ENCODE measurements around the gene TAS1R3. TPM values are rescaled to one million over a fixed set of nuclear protein-coding genes. Genes with fewer than 3 reads are reported as not detected.

Gene TAS1R3
- total RNA-seq, result 1 to 10 TPM in 1 of 3 donors, under 1 TPM in 2; 0.57 to 1.1 (median 0.96) TPM
- long read RNA-seq, donor 1, partial matches to known transcripts, result 0 of 1 reads
- long read RNA-seq, donor 1, other reads (novel, unspliced or antisense), result 0 of 1 reads
- long read RNA-seq, donor 2, partial matches to known transcripts, result 0 of 2 reads
- long read RNA-seq, donor 2, other reads (novel, unspliced or antisense), result 2 of 2 reads

GRCh38 chr1:1331068-1331965 is at the start of gene TAS1R3:
Gene TAS1R3 (plus strand): TSS chr1:1331280. CDS start chr1:1331346, 66 bp downstream.
- no peaks in the 10 kb centered on the region for H3K36me3 ChIP-seq (ENCODE audit: low read depth)
- H3K4me1 ChIP-seq (ENCODE audit: low read depth), result peaks cover 26% of the 10 kb centered on the region
- no peaks in the 10 kb centered on the region for H3K9me3 ChIP-seq
- peak; percentile 27 for ATAC-seq
- intact Hi-C loops (cut with DNase I, micrococcal nuclease), result no loop called here
- H3K4me3 ChIP-seq, result no peak within 1 kb of the TSS
- DNase-seq, result peak in 1 of 3 donors; percentile 36
- no peak for TF ChIP-seq CTCF (IDR thresholded peaks at IDR 0.05)

- no peaks in the 10 kb centered on the region for H3K9me3 ChIP-seq
Measured at GRCh38 chr1:1281533-1282321, 49.4 kb upstream of the TAS1R3 start.

GRCh38 chr1:1282998-1283397 is 48.1 kb upstream of the TAS1R3 start:
- peaks cover 18% of the 10 kb centered on the region for H3K4me1 ChIP-seq (ENCODE audit: low read depth)
- DNase-seq (no peak), ATAC-seq (no peak)
- no peak for TF ChIP-seq CTCF (IDR thresholded peaks at IDR 0.05)
- intact Hi-C loops (cut with DNase I, micrococcal nuclease), result no loop called here
- H3K9me3 ChIP-seq, result no peaks in the 10 kb centered on the region
- H3K4me3 ChIP-seq, result no peak overlapping the region
- H3K36me3 ChIP-seq (ENCODE audit: low read depth), result no peaks in the 10 kb centered on the region

More at GRCh38 chr1:1281533-1282321, 49.4 kb upstream of the TAS1R3 start:
- DNase-seq (peak; percentile 93), ATAC-seq (peak; percentile 93)
- Histone ChIP-seq H3K36me3 (ENCODE audit: low read depth) (no peaks in the 10 kb centered on the region), H3K4me3 (no peak overlapping the region), H3K4me1 (ENCODE audit: low read depth) (peaks cover 18% of the 10 kb centered on the region)
- TF ChIP-seq CTCF (IDR thresholded peaks at IDR 0.05), result no peak
- intact Hi-C loops (cut with DNase I, micrococcal nuclease), result no loop called here

GRCh38 chr1:1283821-1284220 is 47.3 kb upstream of the TAS1R3 start:
- no peak overlapping the region for H3K4me3 ChIP-seq
- H3K4me1 ChIP-seq (ENCODE audit: low read depth), result peaks cover 18% of the 10 kb centered on the region
- DNase-seq (peak in 1 of 3 donors; percentile 50), ATAC-seq (no peak)
- intact Hi-C loops (cut with DNase I, micrococcal nuclease), result no loop called here
- H3K36me3 ChIP-seq (ENCODE audit: low read depth), result no peaks in the 10 kb centered on the region
- no peaks in the 10 kb centered on the region for H3K9me3 ChIP-seq
- no peak for TF ChIP-seq CTCF (IDR thresholded peaks at IDR 0.05)

GRCh38 chr1:1284221-1285101 is 46.6 kb upstream of the TAS1R3 start:
- no peak for TF ChIP-seq CTCF (IDR thresholded peaks at IDR 0.05)
- H3K4me3 ChIP-seq, result no peak overlapping the region
- H3K4me1 ChIP-seq (ENCODE audit: low read depth), result peaks cover 18% of the 10 kb centered on the region
- H3K36me3 ChIP-seq (ENCODE audit: low read depth), result no peaks in the 10 kb centered on the region
- intact Hi-C loops (cut with DNase I, micrococcal nuclease), result no loop called here
- ATAC-seq (no peak), DNase-seq (no peak)
- H3K9me3 ChIP-seq, result no peaks in the 10 kb centered on the region

All from mucosa of descending colon (tissue), 3 donors.